Measurements from ENCODE around the gene PPIL4. TPM values are rescaled to one million over a fixed set of nuclear protein-coding genes. Genes with fewer than 3 reads are reported as not detected.
A peak's percentile ranks its signal among the peaks of the same experiment; 100 is the strongest.
"Not testable (repeated sequence)": the region's sequence is repeated elsewhere in the genome, so short reads cannot be mapped to it uniquely, and the experiment has no call there.

PPIL4 gene
- total RNA-seq, 3 donors from 2014 or later (not counting 1 experiment from before 2014, with no cell fraction given), result 24.4 to 32.8 (median 25.0) TPM

DNA sequence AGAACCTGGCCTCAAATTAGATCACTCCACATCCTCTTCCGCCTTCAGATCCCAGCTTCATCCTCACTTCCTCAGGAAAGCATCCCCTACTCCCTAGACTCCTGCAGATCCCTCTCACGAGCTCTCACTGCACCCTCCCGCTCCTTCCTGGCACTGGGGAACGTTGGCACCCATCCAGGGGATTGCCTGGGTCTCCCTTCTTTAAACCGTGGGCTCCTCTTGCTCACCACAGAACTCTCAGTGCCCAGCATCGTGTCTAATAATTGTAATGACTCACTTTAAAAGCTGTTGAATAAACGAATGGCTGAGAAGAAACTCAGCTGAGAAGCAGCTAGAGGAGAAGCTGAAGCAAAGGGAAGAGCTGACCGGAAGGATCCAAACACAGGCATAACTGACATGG is 81.4 kb downstream of the PPIL4 start:
- TF ChIP-seq, protein P1, sequence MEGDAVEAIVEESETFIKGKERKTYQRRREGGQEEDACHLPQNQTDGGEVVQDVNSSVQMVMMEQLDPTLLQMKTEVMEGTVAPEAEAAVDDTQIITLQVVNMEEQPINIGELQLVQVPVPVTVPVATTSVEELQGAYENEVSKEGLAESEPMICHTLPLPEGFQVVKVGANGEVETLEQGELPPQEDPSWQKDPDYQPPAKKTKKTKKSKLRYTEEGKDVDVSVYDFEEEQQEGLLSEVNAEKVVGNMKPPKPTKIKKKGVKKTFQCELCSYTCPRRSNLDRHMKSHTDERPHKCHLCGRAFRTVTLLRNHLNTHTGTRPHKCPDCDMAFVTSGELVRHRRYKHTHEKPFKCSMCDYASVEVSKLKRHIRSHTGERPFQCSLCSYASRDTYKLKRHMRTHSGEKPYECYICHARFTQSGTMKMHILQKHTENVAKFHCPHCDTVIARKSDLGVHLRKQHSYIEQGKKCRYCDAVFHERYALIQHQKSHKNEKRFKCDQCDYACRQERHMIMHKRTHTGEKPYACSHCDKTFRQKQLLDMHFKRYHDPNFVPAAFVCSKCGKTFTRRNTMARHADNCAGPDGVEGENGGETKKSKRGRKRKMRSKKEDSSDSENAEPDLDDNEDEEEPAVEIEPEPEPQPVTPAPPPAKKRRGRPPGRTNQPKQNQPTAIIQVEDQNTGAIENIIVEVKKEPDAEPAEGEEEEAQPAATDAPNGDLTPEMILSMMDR (IDR thresholded peaks at IDR 0.05), result no peak
- peaks cover 7% of the 10 kb centered on the region for H3K36me3 ChIP-seq (ENCODE audit: control insufficient read depth, insufficient read depth, low read length)
- H3K9me3 Mint-ChIP-seq, result no peaks in the 10 kb centered on the region
- peaks cover 0 to 4% of the 10 kb centered on the region in 2 donors for H3K27me3 Mint-ChIP-seq (ENCODE audit: low read depth in 2 of 2)
- WGBS (ENCODE audit: insufficient coverage), result 63% methylated on average over 8 of the region's 8 CpGs
- no peak overlapping the region for H3K4me3 ChIP-seq (ENCODE audit: low read length)
- no peaks in the 10 kb centered on the region for H3K9me3 ChIP-seq (ENCODE audit: control insufficient read depth, insufficient read depth, low read length)
- ATAC-seq (no peak), DNase-seq (no peak)
- no peaks in the 10 kb centered on the region for H3K4me1 Mint-ChIP-seq
- H3K4me3 Mint-ChIP-seq, result no peak overlapping the region
- peaks cover 17% of the 10 kb centered on the region for H3K4me1 ChIP-seq (ENCODE audit: control insufficient read depth, insufficient read depth, low read length)
- H3K27ac Mint-ChIP-seq, result peak overlapping the region in 1 of 2 donors; percentile 20
- H3K27ac ChIP-seq (ENCODE audit: low read length), result no peak overlapping the region
- intact Hi-C loops (cut with micrococcal nuclease), result no loop called here
- H3K27me3 ChIP-seq (ENCODE audit: control insufficient read depth, insufficient read depth, low read length), result no peaks in the 10 kb centered on the region
- no peaks in the 10 kb centered on the region for H3K36me3 Mint-ChIP-seq

DNA sequence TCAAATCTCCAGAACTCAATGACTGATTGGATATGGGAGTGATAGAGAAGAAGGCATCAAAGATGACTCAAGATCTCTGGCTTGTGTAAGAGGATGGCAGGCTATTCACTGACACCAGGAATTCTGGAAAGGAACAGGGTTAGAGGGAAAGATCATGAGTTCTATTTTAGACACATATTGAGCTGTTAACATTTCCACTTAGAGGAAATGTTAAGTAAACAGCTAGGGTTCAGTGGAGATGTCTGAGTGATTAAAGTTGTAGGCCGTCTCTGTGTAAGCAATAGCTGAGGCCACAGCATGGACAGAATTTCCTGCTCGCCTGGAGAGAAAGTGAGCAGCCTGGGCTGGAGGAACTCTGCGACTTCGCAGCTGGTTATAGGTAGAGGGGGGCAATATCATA is 82.1 kb downstream of the PPIL4 start:
- TF ChIP-seq, protein P1 (IDR thresholded peaks at IDR 0.05), result no peak
- Histone ChIP-seq H3K36me3 (ENCODE audit: control insufficient read depth, insufficient read depth, low read length) (peaks cover 7% of the 10 kb centered on the region), H3K27ac (ENCODE audit: low read length) (no peak overlapping the region), H3K27me3 (ENCODE audit: control insufficient read depth, insufficient read depth, low read length) (no peaks in the 10 kb centered on the region), H3K9me3 (ENCODE audit: control insufficient read depth, insufficient read depth, low read length) (no peaks in the 10 kb centered on the region), H3K4me3 (ENCODE audit: low read length) (no peak overlapping the region), H3K4me1 (ENCODE audit: control insufficient read depth, insufficient read depth, low read length) (peaks cover 17% of the 10 kb centered on the region)
- no peaks in the 10 kb centered on the region for H3K4me1 Mint-ChIP-seq
- no peaks in the 10 kb centered on the region for H3K9me3 Mint-ChIP-seq
- ATAC-seq (no peak), DNase-seq (no peak)
- no peak overlapping the region for H3K4me3 Mint-ChIP-seq
- H3K36me3 Mint-ChIP-seq, result no peaks in the 10 kb centered on the region
- H3K27ac Mint-ChIP-seq, result no peak overlapping the region
- intact Hi-C loops (cut with micrococcal nuclease), result no loop called here
- H3K27me3 Mint-ChIP-seq (ENCODE audit: low read depth in 2 of 2), result peaks cover 0 to 4% of the 10 kb centered on the region in 2 donors
- WGBS (ENCODE audit: insufficient coverage), result 78% methylated on average over 4 of the region's 4 CpGs

DNA sequence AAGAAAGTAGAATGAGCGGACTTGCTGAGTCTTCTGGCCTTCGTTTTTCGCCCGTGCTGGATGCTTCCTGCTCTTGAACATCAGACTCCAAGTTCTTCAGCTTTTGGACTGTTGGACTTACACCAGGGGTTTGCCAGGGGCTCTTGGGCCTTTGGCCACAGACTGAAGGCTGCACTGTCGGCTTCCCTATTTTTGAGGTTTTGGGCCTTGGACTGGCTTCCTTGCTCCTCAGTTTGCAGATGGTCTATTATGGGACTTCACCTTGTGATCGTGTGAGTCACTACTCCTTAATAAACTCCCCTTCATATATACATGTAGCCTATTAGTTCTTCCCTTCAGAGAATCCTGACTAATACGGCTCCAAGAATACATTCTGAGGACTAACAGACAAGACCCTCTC is 83.1 kb downstream of the PPIL4 start:
- H3K36me3 Mint-ChIP-seq; H3K27ac ChIP-seq (ENCODE audit: low read length); H3K27me3 Mint-ChIP-seq (ENCODE audit: low read depth in 2 of 2); H3K4me3 Mint-ChIP-seq; H3K9me3 Mint-ChIP-seq; H3K36me3 ChIP-seq (ENCODE audit: control insufficient read depth, insufficient read depth, low read length); H3K4me3 ChIP-seq (ENCODE audit: low read length); H3K9me3 ChIP-seq (ENCODE audit: control insufficient read depth, insufficient read depth, low read length); ATAC-seq; H3K27me3 ChIP-seq (ENCODE audit: control insufficient read depth, insufficient read depth, low read length); H3K4me1 Mint-ChIP-seq; intact Hi-C loops (cut with micrococcal nuclease); H3K27ac Mint-ChIP-seq; DNase-seq: not testable (repeated sequence)
- WGBS (ENCODE audit: insufficient coverage), result 89% methylated on average over 7 of the region's 7 CpGs
- H3K4me1 ChIP-seq (ENCODE audit: control insufficient read depth, insufficient read depth, low read length), result peaks cover 16% of the 10 kb centered on the region

DNA sequence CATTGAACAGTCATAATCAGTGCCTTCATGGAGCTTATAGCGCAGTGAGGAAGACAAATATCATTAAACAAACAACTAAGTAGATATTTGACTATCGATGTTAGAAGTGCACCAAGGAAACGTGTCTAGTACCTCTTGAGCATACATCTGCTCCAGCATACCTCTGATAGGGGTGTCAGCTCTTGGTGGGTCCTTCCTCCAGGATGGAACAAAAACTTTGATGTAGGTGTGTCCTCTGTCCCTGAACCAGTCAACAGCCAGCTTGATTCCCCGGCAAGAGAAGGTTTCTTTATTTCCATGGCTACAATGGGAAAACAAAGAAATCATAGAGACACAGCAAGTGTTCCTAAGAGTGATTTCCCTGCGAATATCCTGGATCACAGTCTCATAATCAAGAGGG is 84.2 kb downstream of the PPIL4 start:
- no peak overlapping the region for H3K27ac ChIP-seq (ENCODE audit: low read length)
- DNase-seq, result no peak
- no peak for ATAC-seq
- Mint-ChIP-seq H3K36me3 (no peaks in the 10 kb centered on the region), H3K9me3 (no peaks in the 10 kb centered on the region), H3K4me1 (no peaks in the 10 kb centered on the region), H3K27ac (no peak overlapping the region), H3K27me3 (ENCODE audit: low read depth in 2 of 2) (peaks cover 0 to 4% of the 10 kb centered on the region in 2 donors), H3K4me3 (no peak overlapping the region)
- no peak overlapping the region for H3K4me3 ChIP-seq (ENCODE audit: low read length)
- no peaks in the 10 kb centered on the region for H3K9me3 ChIP-seq (ENCODE audit: control insufficient read depth, insufficient read depth, low read length)
- 92% methylated on average over 5 of the region's 5 CpGs for WGBS (ENCODE audit: insufficient coverage)
- H3K36me3 ChIP-seq (ENCODE audit: control insufficient read depth, insufficient read depth, low read length), result peaks cover 7% of the 10 kb centered on the region
- TF ChIP-seq, protein P1 (IDR thresholded peaks at IDR 0.05), result no peak
- intact Hi-C loops (cut with micrococcal nuclease), result no loop called here
- H3K27me3 ChIP-seq (ENCODE audit: control insufficient read depth, insufficient read depth, low read length), result no peaks in the 10 kb centered on the region
- H3K4me1 ChIP-seq (ENCODE audit: control insufficient read depth, insufficient read depth, low read length), result peaks cover 6% of the 10 kb centered on the region

DNA sequence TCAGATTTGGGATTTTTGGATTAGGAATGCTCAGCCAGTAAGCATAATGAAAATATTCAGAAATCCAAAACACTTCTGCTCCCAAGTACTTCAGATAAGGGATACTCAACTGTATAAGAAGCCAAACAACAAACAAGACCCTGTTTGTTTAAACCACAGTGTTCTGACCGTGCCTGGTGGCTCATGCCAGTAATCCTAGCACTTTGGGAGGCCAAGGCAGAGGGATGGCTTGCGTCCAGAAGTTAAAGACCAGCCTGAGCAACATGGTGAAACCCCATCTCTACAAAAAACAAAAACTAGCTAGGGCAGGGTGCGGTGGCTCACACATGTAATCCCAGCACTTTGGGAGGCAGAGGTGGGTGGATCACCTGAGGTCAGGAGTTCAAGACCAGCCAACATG is 85.6 kb downstream of the PPIL4 start:
- ATAC-seq; intact Hi-C loops (cut with micrococcal nuclease); H3K4me1 ChIP-seq (ENCODE audit: control insufficient read depth, insufficient read depth, low read length); H3K4me1 Mint-ChIP-seq; H3K27ac Mint-ChIP-seq; H3K27me3 ChIP-seq (ENCODE audit: control insufficient read depth, insufficient read depth, low read length); H3K36me3 Mint-ChIP-seq; H3K4me3 Mint-ChIP-seq; DNase-seq; H3K9me3 ChIP-seq (ENCODE audit: control insufficient read depth, insufficient read depth, low read length); H3K9me3 Mint-ChIP-seq; H3K36me3 ChIP-seq (ENCODE audit: control insufficient read depth, insufficient read depth, low read length); H3K4me3 ChIP-seq (ENCODE audit: low read length); H3K27ac ChIP-seq (ENCODE audit: low read length); H3K27me3 Mint-ChIP-seq (ENCODE audit: low read depth in 2 of 2): not testable (repeated sequence)
- WGBS (ENCODE audit: insufficient coverage), result 98% methylated on average over 3 of the region's 3 CpGs
